Endothelial cell (in vitro differentiated cells): Measurements from ENCODE around the gene BRI3. TPM values are rescaled to one million over a fixed set of nuclear protein-coding genes. Genes with fewer than 3 reads are reported as not detected.

Experiments used
- DNase-seq: peaks from one replicate; pipeline ENCODE4 v3.0.0; 2021; ENCODE audit warnings: low spot score
- H3K27ac Mint-ChIP-seq: one replicate; pipeline ENCODE4 v1.8.0; 2021; ENCODE audit warnings: mixed read lengths, inconsistent platforms; ENCODE audit not compliant: unreplicated experiment
- H3K27me3 Mint-ChIP-seq: one replicate; pipeline ENCODE4 v1.8.0; 2021; ENCODE audit warnings: mild to moderate bottlenecking, moderate library complexity, mixed read lengths, inconsistent platforms; ENCODE audit not compliant: unreplicated experiment
- H3K36me3 Mint-ChIP-seq: one replicate; pipeline ENCODE4 v1.8.0; 2021; ENCODE audit warnings: mild to moderate bottlenecking, low read depth, mixed read lengths, inconsistent platforms; ENCODE audit not compliant: unreplicated experiment
- H3K4me1 Mint-ChIP-seq: one replicate; pipeline ENCODE4 v1.8.0; 2021; ENCODE audit warnings: mild to moderate bottlenecking, mixed read lengths, inconsistent platforms; ENCODE audit not compliant: unreplicated experiment
- H3K4me3 Mint-ChIP-seq: one replicate; pipeline ENCODE4 v1.8.0; 2021; ENCODE audit warnings: mild to moderate bottlenecking, mixed read lengths, inconsistent platforms; ENCODE audit not compliant: unreplicated experiment
- H3K9me3 Mint-ChIP-seq: one replicate; pipeline ENCODE4 v1.8.0; 2021; ENCODE audit warnings: mixed read lengths, inconsistent platforms; ENCODE audit not compliant: unreplicated experiment
- CTCF ChIP-seq: fragments of 200-600 bp; sonication (generic); IDR thresholded peaks from one replicate; pipeline ENCODE4 v1.5.0; 2021; ENCODE audit warnings: antibody characterized with exemption; ENCODE audit not compliant: unreplicated experiment
- total RNA-seq: library from RNA; stranded (reverse); fragmentation: NEBNext Ultra II Directional; extraction: Animal tissue kit (Norgen Biotek cat#: 25700); gene quantifications from one replicate; pipeline ENCODE4 v1.2.1, GENCODE V29; 2021; ENCODE audit not compliant: unreplicated experiment

BRI3 gene
- total RNA-seq, 1 donor from 2014 or later, result 300 TPM

GRCh38 chr7:98322331-98323270 lies 41.1 kb downstream of the BRI3 start:
- Mint-ChIP-seq H3K27ac (no peak overlapping the region), H3K4me1 (peaks cover 13% of the 10 kb centered on the region), H3K9me3 (peaks cover under 1% of the 10 kb centered on the region), H3K36me3 (peaks cover 17% of the 10 kb centered on the region), H3K27me3 (peaks cover 3% of the 10 kb centered on the region), H3K4me3 (peak overlapping the region; percentile 56)
- no peak for TF ChIP-seq CTCF
- no peak for DNase-seq

- H3K9me3 Mint-ChIP-seq, result no peaks in the 10 kb centered on the region
- H3K36me3 Mint-ChIP-seq, result peaks cover 11% of the 10 kb centered on the region
- H3K27me3 Mint-ChIP-seq, result peaks cover 3% of the 10 kb centered on the region
- no peak for TF ChIP-seq CTCF
- no peak overlapping the region for H3K27ac Mint-ChIP-seq
- H3K4me1 Mint-ChIP-seq, result peaks cover 9% of the 10 kb centered on the region
- no peak overlapping the region for H3K4me3 Mint-ChIP-seq
- DNase-seq, result no peak
Measured at GRCh38 chr7:98323597-98324322, 42.3 kb downstream of the BRI3 start.

GRCh38 chr7:98324782-98325181 lies 43.3 kb downstream of the BRI3 start:
- peaks cover 11% of the 10 kb centered on the region for H3K36me3 Mint-ChIP-seq
- no peak overlapping the region for H3K4me3 Mint-ChIP-seq
- H3K9me3 Mint-ChIP-seq, result no peaks in the 10 kb centered on the region
- H3K4me1 Mint-ChIP-seq, result peaks cover 14% of the 10 kb centered on the region
- DNase-seq, result no peak
- no peaks in the 10 kb centered on the region for H3K27me3 Mint-ChIP-seq
- no peak for TF ChIP-seq CTCF
- H3K27ac Mint-ChIP-seq, result no peak overlapping the region

- no peak for DNase-seq
- no peak for TF ChIP-seq CTCF
- no peaks in the 10 kb centered on the region for H3K9me3 Mint-ChIP-seq
- peak overlapping the region; percentile 36 for H3K27ac Mint-ChIP-seq
- H3K4me1 Mint-ChIP-seq, result peaks cover 12% of the 10 kb centered on the region
- no peaks in the 10 kb centered on the region for H3K27me3 Mint-ChIP-seq
- peaks cover 17% of the 10 kb centered on the region for H3K36me3 Mint-ChIP-seq
- H3K4me3 Mint-ChIP-seq, result peak overlapping the region; percentile 5
Measured at GRCh38 chr7:98329100-98329790, 47.8 kb downstream of the BRI3 start.
